ENCODE results near the gene DLG2. TPM values are rescaled to one million over a fixed set of nuclear protein-coding genes. Genes with fewer than 3 reads are reported as not detected.
A peak's percentile ranks its signal among the peaks of the same experiment; 100 is the strongest.

The DLG2 gene
- total RNA-seq, 4 donors from 2014 or later: 1.3 to 4.7 (median 2.4) TPM

GRCh38 chr11:83682611-83682973 is 1944.6 kb downstream of the DLG2 start:
- no peaks in the 10 kb centered on the region for H3K36me3 ChIP-seq
- peaks cover 0 to 8% of the 10 kb centered on the region in 2 donors for H3K4me1 ChIP-seq
- TF ChIP-seq POLR2A (IDR thresholded peaks at IDR 0.05) (no peak), CTCF (IDR thresholded peaks at IDR 0.05 in 4 of 5, conservative IDR thresholded peaks at IDR 0.05 in 1 of 5) (no peak)
- no peaks in the 10 kb centered on the region for H3K9me3 ChIP-seq
- no peak overlapping the region for H3K27ac ChIP-seq
- no peak for ATAC-seq
- DNase-seq: no peak
- peaks cover 0 to 5% (median 0%) of the 10 kb centered on the region in 3 donors for H3K27me3 ChIP-seq
- no peak overlapping the region for H3K4me3 ChIP-seq
- intact Hi-C loops (cut with DNase I; ENCODE audit: low total_unique reads) (no loop called here), in situ Hi-C loops (cut with MboI; ENCODE audit: low sequenced_read_pairs in 4 of 4) (no loop called here)

GRCh38 chr11:83681906-83682610 is 1945.1 kb downstream of the DLG2 start:
- TF ChIP-seq POLR2A (IDR thresholded peaks at IDR 0.05) (no peak), CTCF (IDR thresholded peaks at IDR 0.05 in 4 of 5, conservative IDR thresholded peaks at IDR 0.05 in 1 of 5) (no peak)
- peaks cover 0 to 8% of the 10 kb centered on the region in 2 donors for H3K4me1 ChIP-seq
- H3K27ac ChIP-seq: no peak overlapping the region
- peak overlapping the region; percentile 15 to 52 (median 36) for H3K4me3 ChIP-seq
- ATAC-seq (no peak), DNase-seq (no peak)
- no peaks in the 10 kb centered on the region for H3K9me3 ChIP-seq
- peaks cover 0 to 5% (median 0%) of the 10 kb centered on the region in 3 donors for H3K27me3 ChIP-seq
- in situ Hi-C loops (cut with MboI; ENCODE audit: low sequenced_read_pairs in 4 of 4) (no loop called here), intact Hi-C loops (cut with DNase I; ENCODE audit: low total_unique reads) (no loop called here)
- H3K36me3 ChIP-seq: no peaks in the 10 kb centered on the region

- in situ Hi-C loops (cut with MboI; ENCODE audit: low sequenced_read_pairs in 4 of 4): no loop called here
- ATAC-seq: no peak
Observed at GRCh38 chr11:83681031-83681781, 1945.9 kb downstream of the DLG2 start.

GRCh38 chr11:83680321-83680720 is 1946.8 kb downstream of the DLG2 start:
- H3K4me1 ChIP-seq: peaks cover 0 to 8% of the 10 kb centered on the region in 2 donors
- intact Hi-C loops (cut with DNase I; ENCODE audit: low total_unique reads): no loop called here
- no peaks in the 10 kb centered on the region for H3K9me3 ChIP-seq
- no peaks in the 10 kb centered on the region for H3K36me3 ChIP-seq
- no peak overlapping the region for H3K4me3 ChIP-seq
- no peak for TF ChIP-seq POLR2A (IDR thresholded peaks at IDR 0.05)
- peaks cover 0 to 5% (median 0%) of the 10 kb centered on the region in 3 donors for H3K27me3 ChIP-seq
- DNase-seq (no peak), ATAC-seq (no peak)
- H3K27ac ChIP-seq: no peak overlapping the region
- in situ Hi-C loops (cut with MboI; ENCODE audit: low sequenced_read_pairs in 4 of 4): no loop called here

More at GRCh38 chr11:83681031-83681781, 1945.9 kb downstream of the DLG2 start:
- Histone ChIP-seq H3K36me3 (no peaks in the 10 kb centered on the region), H3K27ac (no peak overlapping the region), H3K9me3 (no peaks in the 10 kb centered on the region), H3K27me3 (peaks cover 0 to 5% (median 0%) of the 10 kb centered on the region in 3 donors), H3K4me3 (peak overlapping the region; percentile 15 to 52 (median 36)), H3K4me1 (peaks cover 0 to 8% of the 10 kb centered on the region in 2 donors)
- intact Hi-C loops (cut with DNase I; ENCODE audit: low total_unique reads): no loop called here
- TF ChIP-seq CTCF (IDR thresholded peaks at IDR 0.05 in 4 of 5, conservative IDR thresholded peaks at IDR 0.05 in 1 of 5) (no peak), POLR2A (IDR thresholded peaks at IDR 0.05) (no peak)
- no peak for DNase-seq
